Stimulated activated CD8-positive, alpha-beta memory T cell treated with anti-CD3 and anti-CD28 coated beads, Interleukin-7, amount 100 ng/mL, for 24 hours (primary cell): ENCODE results near the gene ETFA.

Experiments
- DNase-seq: peaks from one replicate; pipeline ENCODE4 v3.0.0-alpha.2; 2020; ENCODE audit warnings: low read depth

ETFA gene

DNA sequence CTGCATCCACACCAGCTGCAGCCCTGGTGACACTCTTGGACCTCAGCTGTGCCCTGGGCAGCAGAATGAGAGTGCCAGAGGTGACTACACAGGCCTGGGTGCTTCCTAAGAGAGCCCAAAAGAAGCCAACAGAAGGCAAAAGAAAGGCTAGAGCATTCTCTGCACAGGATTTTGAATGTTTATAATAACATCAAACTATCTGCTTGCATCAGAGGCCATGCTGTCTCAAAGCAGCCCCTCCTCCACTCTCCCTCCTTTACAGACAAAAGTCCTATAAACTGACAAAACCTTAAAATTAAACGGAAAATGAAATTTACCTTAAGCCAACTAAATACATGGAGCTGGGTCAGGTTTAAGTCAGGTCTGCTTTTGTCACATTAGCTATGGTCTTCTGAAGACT, 95.6 kb downstream of the ETFA start:
- no peak for DNase-seq

- DNase-seq = no peak
These were observed 101.3 kb downstream of the ETFA start for GRCh38 chr15:76209942-76210341.

DNA sequence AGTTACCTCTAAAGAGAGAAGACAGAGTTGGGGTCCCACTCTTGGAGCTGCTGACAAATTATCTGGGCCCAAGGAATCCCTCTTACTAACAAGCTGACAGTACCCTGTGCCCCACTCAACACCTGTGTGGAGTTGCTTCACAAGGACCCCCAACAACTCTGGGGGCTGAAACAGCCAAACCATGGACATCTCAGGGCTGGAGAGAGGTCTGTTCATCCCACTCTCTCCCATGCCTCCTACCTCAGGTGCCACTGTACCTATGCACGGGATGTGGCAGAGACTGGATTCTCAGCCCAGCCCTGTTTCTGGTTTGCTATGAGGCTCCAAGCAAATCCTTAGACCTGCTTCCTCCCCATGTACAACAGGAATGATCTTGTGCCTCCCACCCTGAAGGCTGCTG, 101.7 kb downstream of the ETFA start:
- DNase-seq = no peak

- no peak for DNase-seq
These were observed 102.4 kb downstream of the ETFA start for GRCh38 chr15:76208786-76209424.

DNA sequence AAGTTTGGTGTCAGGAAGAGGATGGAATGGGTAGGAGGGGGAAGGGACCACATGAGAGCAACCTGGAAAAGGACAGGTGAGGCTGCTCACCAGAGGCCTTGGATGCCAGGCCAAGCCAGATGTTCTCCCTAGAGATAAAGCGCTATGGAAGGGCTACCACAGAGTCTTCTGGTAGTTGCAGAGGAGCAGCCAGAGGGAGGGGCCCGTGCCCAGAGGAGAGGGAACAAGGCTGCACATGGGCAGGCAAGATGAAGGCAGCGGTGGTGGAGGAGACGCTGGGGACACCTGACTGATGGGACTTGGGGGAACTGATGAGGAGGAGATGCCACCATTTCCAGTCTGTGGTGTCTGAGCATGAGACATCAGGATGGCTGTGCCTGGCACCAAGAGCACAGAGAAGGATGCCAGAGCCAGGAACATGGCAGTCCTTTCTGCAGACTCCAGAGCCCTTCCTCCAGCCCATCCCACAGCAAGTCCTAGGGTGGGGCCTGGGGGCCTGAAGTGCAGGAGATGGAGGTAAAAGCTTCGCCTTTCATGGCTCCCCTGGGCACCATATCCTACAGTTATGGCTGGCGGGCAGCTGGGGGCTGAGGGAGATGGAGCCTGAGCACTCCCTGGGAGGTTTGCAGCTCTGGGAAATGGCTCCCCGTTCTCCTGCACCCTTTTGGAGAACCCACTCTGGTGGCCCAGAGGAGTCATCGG, 103.0 kb downstream of the ETFA start:
- no peak for DNase-seq

- DNase-seq = no peak
These were observed 104.8 kb downstream of the ETFA start for GRCh38 chr15:76206325-76206976.

DNA sequence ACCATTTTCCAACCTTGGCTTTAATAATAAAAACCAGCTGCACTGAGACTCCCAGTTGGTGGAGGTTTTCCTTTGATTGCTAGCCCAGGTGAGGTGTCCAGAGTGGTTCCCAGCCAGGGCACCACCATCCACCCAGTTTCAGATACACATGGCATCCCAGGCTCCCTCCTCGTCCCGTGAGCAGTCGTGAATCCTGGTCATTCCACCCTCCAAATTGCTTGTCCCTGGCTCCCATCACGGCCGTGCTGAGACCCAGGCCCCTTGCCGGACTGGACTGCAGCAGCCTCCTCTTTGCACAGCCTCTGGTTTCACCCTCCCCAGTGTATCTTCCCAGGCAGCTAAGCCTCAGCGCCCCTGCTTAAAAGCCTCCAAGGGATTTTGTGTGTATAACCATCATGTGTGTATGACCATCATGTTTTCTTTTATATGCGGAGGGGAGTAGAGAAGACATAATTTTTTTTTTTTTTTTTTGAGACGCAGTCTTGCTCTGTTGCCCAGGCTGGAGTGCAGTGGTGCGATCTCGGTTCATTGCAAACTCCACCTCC, 106.3 kb downstream of the ETFA start:
- DNase-seq = no peak

DNA sequence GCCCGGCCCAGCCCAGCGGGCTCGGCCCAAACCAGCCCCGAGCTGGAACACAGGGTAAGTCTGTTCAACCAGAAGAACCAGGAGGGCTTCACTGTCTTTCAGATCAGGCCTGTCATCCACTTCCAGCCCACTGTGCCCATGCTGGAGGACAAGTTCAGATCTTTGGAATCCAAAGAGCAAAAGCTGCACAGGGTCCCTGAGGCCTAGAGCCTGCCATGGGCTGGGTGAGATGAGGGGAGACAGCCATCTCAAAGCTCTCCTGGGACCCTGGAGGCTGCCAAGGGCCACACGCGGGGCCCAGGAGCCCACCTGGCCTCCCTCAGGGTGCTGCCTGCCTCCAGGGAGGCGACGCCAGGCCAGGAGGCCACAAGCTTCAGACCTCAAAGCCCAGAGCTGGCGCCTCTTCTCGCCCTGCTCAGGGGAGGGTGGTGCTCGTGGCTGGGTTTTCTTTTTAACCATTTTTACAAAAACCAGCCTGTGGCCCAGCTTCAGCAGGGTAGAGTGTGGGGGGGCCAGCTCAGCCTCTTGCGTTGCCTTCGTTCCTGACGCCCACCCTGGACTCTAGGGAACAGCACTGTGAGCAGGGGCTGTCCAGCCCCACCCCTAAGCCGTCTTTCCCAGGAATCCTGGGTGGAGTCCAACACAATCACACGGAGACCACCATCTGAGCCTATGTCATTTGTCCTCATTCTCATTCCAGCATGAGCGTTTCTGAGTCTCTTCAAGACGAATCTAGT, 107.0 kb downstream of the ETFA start:
- DNase-seq = no peak

DNA sequence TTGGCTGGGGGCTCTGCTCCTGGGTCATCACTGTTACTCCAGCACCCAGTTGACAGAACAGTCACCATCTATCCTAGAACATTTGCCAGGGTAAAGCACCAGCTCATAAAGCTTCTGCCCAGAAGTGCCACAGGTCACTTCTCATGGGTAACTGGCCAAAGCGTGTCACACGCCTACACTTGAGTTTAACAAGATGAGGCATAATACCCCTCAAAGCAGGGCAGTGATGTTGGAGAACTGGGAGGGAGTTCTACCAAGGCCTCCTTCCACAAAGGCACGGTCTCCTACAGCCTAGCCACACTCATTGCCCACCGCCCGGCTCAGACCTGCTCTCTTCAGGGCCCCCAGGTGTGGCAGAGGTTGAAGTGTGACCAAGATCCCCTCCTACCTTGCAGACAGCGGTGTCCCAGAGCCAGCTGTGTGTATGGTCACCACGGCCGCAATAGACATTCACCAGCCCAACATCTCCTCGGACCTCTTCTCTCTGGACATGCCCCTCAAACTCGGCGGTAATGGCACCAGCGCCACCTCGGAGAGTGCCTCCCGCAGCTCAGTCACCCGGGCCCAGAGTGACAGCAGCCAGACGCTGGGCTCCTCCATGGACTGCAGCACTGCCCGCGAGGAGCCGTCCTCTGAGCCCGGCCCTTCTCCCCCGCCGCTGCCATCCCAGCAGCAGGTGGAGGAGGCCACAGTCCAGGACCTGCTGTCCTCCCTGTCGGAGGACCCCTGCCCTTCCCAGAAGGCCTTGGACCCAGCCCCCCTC, 107.7 kb downstream of the ETFA start:
- no peak for DNase-seq

- DNase-seq = no peak
These were observed 109.6 kb downstream of the ETFA start for GRCh38 chr15:76201536-76202255.

GRCh38 chr15:76200641-76201105, 110.6 kb downstream of the ETFA start:
- DNase-seq = no peak

- no peak for DNase-seq
These were observed 111.2 kb downstream of the ETFA start for GRCh38 chr15:76200083-76200465.

GRCh38 chr15:76199106-76200082, 111.9 kb downstream of the ETFA start:
- no peak for DNase-seq

DNA sequence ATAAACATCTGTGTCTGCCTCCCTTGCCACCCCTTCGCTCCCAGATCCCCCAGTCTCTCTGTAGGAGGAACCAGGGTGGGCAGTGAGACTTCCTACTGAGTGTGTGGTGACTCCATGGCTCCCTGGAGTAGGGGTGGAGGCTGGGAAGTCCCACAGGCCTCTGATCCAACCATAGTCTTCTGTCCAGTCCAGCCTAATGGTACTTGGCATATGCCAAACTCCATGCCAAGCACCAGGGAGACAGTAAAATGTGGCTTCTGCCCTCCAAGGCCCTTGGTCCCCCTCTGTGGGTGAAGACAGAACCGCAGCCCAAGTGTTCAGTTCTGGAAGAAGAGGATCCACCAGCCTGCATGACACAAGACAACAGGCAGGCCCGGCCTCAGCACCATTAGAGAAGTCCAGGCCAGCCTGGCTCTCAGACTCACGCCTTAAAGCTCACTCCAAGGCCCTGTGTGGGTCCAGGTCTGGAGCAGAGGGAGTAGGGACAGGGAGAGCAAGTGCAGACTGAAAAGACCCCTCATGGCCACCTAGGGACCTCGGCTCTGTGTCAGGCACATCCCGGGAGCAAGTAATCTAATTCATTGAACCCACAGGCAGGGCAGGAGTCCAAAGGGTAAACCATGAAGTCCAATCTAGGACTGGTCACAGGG, 112.7 kb downstream of the ETFA start:
- DNase-seq = no peak

DNA sequence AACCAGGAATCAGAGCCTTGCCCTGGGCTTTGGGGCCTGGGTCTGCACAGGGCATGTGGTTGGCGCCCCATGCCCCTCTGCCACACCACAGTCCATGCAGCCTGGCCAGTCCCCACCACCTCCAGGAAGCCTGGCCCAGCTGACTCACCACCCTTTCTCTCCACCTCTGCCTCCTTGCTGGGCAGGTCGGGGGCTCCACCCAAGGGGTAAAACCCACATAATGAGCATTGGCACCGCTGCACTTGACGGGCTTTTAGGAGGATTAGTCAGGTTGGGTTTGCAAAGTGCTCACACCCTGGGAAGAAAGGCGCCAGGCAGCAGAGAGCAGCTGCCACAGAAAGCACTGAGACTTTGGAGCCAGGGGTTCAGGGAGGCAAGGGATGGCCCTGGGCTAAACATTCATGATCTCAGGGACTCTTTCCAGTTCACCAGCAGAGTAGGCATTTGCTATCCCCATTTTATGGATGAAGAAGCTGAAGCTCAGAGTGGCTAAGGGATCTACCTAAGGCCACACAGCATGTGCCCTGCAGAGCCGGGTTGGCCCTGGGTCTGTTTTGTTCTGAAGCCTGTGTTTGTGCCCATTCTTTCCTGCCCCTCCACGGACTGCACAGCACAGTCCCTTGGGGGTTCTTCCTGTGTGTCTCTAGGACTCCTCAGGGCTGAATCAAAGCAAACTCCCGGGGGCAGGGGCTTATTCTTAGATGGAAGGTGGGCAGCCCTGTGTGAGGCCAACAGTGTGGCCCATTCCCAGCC, 113.4 kb downstream of the ETFA start:
- DNase-seq = no peak

GRCh38 chr15:76196269-76197231, 114.7 kb downstream of the ETFA start:
- no peak for DNase-seq
